ENCODE measurements around the gene BCAP29.
"Not testable (repeated sequence)": the region's sequence is repeated elsewhere in the genome, so short reads cannot be mapped to it uniquely, and the experiment has no call there.

Gene BCAP29

GRCh38 chr7:107628461-107629064 lies 48.5 kb downstream of the BCAP29 start:
- no peak for DNase-seq

- DNase-seq, result no peak
Observed at GRCh38 chr7:107630342-107630741, 50.3 kb downstream of the BCAP29 start.

GRCh38 chr7:107631588-107632491 lies 51.8 kb downstream of the BCAP29 start:
- no peak for DNase-seq

GRCh38 chr7:107632492-107632865 lies 52.4 kb downstream of the BCAP29 start:
- no peak for DNase-seq

- DNase-seq, result no peak
Observed at GRCh38 chr7:107638594-107638993, 58.5 kb downstream of the BCAP29 start.

DNA sequence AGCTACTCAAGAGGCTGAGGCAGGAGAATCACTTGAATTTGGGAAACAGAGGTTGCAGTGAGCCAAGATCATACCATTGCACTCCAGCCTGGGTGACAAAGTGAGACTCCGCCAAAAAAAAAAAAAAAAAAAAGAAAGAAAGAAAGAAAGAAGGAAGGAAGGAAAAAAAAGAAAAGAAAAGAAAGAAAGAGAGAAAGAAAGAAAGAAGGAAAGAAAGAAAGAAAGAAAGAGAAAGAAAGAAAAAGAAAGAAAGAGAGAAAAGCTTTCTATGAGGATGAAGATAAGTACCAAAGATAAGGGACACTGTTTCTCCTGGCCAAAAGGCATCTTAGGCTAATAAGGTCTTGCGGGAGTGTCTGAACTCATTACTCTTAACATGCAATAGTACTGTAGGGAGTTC lies 59.0 kb downstream of the BCAP29 start:
- not testable (repeated sequence) for DNase-seq

GRCh38 chr7:107641676-107642075 lies 61.6 kb downstream of the BCAP29 start:
- DNase-seq, result no peak

DNA sequence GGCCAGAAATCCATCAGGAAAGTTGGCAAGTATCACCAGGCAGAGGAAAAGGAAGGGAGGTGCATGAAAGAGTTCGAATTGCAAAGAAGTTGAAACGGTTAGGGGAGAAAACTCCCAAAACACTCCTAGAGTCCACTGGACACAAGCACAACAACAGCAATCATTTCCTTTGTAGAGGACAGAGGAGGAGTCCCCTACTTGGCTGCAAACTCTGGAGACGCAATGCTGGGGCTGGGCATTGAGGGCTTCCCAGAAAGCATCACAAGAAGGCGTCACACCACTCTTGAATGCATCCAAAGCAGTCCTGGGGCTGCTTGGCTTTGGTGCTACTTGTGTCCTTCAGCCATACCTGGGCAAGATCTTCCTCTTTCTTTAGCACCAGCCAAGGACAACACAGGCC lies 62.5 kb downstream of the BCAP29 start:
- DNase-seq, result no peak

DNA sequence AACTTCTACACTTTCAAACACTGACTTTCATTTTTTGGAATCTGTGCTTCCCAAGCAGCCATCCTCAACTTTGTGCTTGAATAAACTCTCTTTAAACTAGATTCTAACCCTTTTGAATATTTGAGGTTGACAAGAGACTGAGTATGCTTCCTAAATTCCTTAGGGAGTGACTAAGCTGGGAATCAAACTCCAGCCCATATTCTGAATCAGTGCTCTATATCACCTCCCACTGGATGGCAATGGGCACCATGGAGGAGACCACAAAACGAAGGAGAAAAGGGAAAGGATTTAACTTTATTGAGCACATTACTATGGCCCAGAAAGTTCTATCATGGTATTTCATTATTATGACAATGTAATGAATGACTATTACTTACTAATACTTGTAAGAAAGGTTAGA lies 63.4 kb downstream of the BCAP29 start:
- no peak for DNase-seq

GRCh38 chr7:107643938-107644308 lies 63.9 kb downstream of the BCAP29 start:
- DNase-seq, result no peak

- DNase-seq, result no peak
Observed at GRCh38 chr7:107644309-107644974, 64.4 kb downstream of the BCAP29 start.

- no peak for DNase-seq
Observed at GRCh38 chr7:107652642-107653041, 72.6 kb downstream of the BCAP29 start.

DNA sequence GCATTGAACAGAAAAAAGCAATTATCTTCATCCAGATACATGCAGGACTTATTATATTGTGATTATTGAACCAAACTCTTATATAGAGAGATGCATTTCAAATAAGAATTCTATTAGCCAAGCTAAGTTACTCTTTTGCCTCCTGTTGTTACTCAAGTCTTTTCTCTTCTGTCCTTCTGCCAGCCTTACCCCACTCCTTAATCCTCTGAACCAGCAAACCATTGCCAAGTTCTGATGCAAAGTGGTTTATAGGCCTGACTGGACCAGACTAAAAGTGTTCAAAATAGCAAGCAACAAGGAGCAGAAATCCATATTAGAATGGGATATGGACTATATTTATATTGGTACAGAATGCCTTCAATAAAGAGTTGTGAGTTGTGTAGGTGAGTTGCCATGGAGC lies 78.4 kb downstream of the BCAP29 start:
- no peak for DNase-seq

- no peak for DNase-seq
Observed at GRCh38 chr7:107659666-107660065, 79.6 kb downstream of the BCAP29 start.

GRCh38 chr7:107660381-107661080 lies 80.5 kb downstream of the BCAP29 start, which contains the start of gene SLC26A4:
SLC26A4 (plus strand) TSS chr7:107660828; CDS start chr7:107661642, 814 bp downstream.
- DNase-seq, result no peak

GRCh38 chr7:107661081-107661864 lies 81.2 kb downstream of the BCAP29 start:
- DNase-seq, result peak; percentile 45

DNA sequence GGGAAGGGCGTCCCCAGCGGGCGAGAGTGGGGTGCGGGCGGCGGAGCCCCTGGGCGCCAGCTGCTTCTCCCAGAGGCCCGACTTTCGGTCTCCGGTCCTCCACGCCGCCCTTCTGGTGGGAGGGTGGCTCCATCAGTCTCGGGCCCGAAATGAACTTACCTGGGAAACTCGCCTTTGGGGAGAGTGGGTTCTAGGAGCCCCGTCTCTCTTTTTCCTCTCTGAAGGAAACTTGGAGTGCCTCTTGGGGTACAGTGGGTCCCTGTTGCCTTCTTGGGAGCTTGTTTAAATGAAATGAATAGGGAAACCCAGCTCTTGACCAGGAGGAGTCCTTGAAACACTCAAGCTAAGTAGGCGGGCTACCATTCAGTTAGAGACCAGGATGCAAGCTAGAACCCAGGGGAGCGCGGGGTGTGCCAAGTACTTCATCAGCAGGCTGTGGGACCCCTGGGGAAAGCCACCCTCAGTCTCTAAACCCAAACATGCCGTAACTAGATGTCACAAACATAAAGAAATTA lies 81.9 kb downstream of the BCAP29 start:
- no peak for DNase-seq

GRCh38 chr7:107663196-107663595 lies 83.2 kb downstream of the BCAP29 start:
- DNase-seq, result no peak

GRCh38 chr7:107666790-107667189 lies 86.7 kb downstream of the BCAP29 start:
- DNase-seq, result no peak

GRCh38 chr7:107667341-107667740 lies 87.3 kb downstream of the BCAP29 start:
- no peak for DNase-seq

DNA sequence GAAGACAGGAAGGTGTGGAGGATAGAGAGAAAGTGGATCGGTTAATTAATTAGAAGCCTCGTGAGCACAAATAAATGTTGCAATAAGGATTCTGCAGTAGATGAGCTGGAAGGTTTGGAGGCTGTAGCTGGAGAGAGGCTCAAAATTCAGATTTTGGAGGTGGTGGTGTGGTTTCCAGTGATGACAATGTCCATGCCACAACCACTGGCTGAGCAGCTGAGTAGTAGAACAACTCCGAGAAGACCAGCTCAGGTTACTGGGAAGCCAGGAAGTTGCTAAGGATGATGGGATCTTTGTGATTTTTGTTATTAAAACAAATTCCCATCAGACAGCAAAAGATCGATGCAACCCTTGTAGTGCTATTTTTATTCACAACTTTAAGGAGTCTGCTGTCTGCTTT lies 88.2 kb downstream of the BCAP29 start:
- no peak for DNase-seq
